Panc1 (cell line): ENCODE data around the gene MEGF9. TPM values are rescaled to one million over a fixed set of nuclear protein-coding genes. Genes with fewer than 3 reads are reported as not detected.

Experiments used
- ATAC-seq: fragments of 200-7000 bp; cut with Tn5 transposase; 2 replicates; pipeline ENCODE4 v1.9.1; 2020; ENCODE audit warnings: mild to moderate bottlenecking, moderate library complexity
- BruUV-seq: library from RNA; stranded (reverse); fragments of 400-500 nt; replicated peaks from 2 replicates; lab custom pipeline; 2021; lab: Mats Ljungman, UMichigan
- CTCF ChIA-PET: fragments of 300-600 bp; sonication (Branson Sonifier 250); formaldehyde crosslinking; loops from one replicate; lab custom pipeline; 2022; ENCODE audit warnings: antibody characterized with exemption; lab: Charles Lee
- POLR2A ChIA-PET: fragments of 300-600 bp; sonication (Branson Sonifier 250); formaldehyde crosslinking; loops from one replicate; lab custom pipeline; 2022; ENCODE audit warnings: antibody characterized with exemption; lab: Charles Lee
- DNase-seq: peaks from one replicate; pipeline ENCODE4 v3.0.0-alpha.2; 2010; ENCODE audit warnings: low read depth, low spot score
- H3K27ac ChIP-seq: 2 replicates; pipeline ENCODE4 v1.5.1; 2011; ENCODE audit warnings: mild to moderate bottlenecking, low read length, inconsistent platforms
- H3K27me3 ChIP-seq: fragments of 200-500 bp; sonication (Bioruptor generic); 2 replicates; pipeline ENCODE4 v1.6.0; 2014; ENCODE audit warnings: low read length, inconsistent platforms; ENCODE audit not compliant: control insufficient read depth, insufficient read depth
- H3K36me3 ChIP-seq: fragments of 200-500 bp; sonication (Bioruptor generic); 2 replicates; pipeline ENCODE4 v1.5.1; 2014; ENCODE audit warnings: inconsistent platforms, mild to moderate bottlenecking, low read length, moderate library complexity; ENCODE audit not compliant: control insufficient read depth, insufficient read depth
- H3K4me1 ChIP-seq: 2 replicates; pipeline ENCODE4 v1.5.1; 2011; ENCODE audit warnings: inconsistent platforms, mild to moderate bottlenecking, low read length, moderate library complexity; ENCODE audit not compliant: control insufficient read depth, insufficient read depth
- H3K4me3 ChIP-seq, 2 experiments: 2 replicates each; pipeline ENCODE4 v1.5.1; 2011 to 2012; ENCODE audit warnings: low read depth in 2 of 2, low read length in 2 of 2, mild to moderate bottlenecking in 2 of 2, inconsistent platforms in 1 of 2, moderate library complexity in 1 of 2
- H3K9me3 ChIP-seq: fragments of 200-500 bp; sonication (Bioruptor generic); 2 replicates; pipeline ENCODE4 v1.5.1; 2014; ENCODE audit warnings: low read depth, mild to moderate bottlenecking, inconsistent platforms, low read length, moderate library complexity; ENCODE audit not compliant: control insufficient read depth, insufficient read depth
- POLR2AphosphoS5 ChIP-seq: IDR thresholded peaks from 2 replicates; pipeline ENCODE4 v1.6.1; 2012; ENCODE audit warnings: mild to moderate bottlenecking, low read depth, low read length, moderate library complexity
- SIN3A ChIP-seq: IDR thresholded peaks from 2 replicates; pipeline ENCODE4 v1.6.1; 2012; ENCODE audit warnings: low read depth, mild to moderate bottlenecking, low read length, moderate library complexity, borderline replicate concordance; ENCODE audit not compliant: insufficient read depth
- TCF7L2 ChIP-seq: IDR thresholded peaks from 2 replicates; pipeline ENCODE4 v1.6.1; 2011; ENCODE audit warnings: mild to moderate bottlenecking, low read depth, low read length, inconsistent platforms
- in situ Hi-C: cut with HindIII; loops from 2 replicates; pipeline ENCODE4 v1.10.0; 2016; ENCODE audit warnings: low sequenced_read_pairs, low pct_unique_long_range_greater_than_20kb
- intact Hi-C: fragments of 100-400 bp; cut with micrococcal nuclease; formaldehyde crosslinking; loops from one replicate; pipeline ENCODE4 v1.10.0; 2022; ENCODE audit not compliant: unreplicated experiment
- total RNA-seq: library from RNA; stranded (reverse); gene quantifications from one replicate; pipeline ENCODE4 v1.2.1, GENCODE V29; 2021; ENCODE audit not compliant: unreplicated experiment
- TF ChIP-seq, protein P1 (sequence below): fragments of 450-650 bp; IDR thresholded peaks from 2 replicates; pipeline ENCODE4 v1.5.1; 2017; ENCODE audit warnings: mild to moderate bottlenecking
- TF ChIP-seq, protein P2 (sequence below), 2 experiments: IDR thresholded peaks; 2 replicates each; pipeline ENCODE4 v1.6.1; 2011 to 2012; ENCODE audit warnings: low read depth in 2 of 2, control low read depth in 1 of 2, low read length in 1 of 2, mild to moderate bottlenecking in 1 of 2, moderate library complexity in 1 of 2; ENCODE audit not compliant: insufficient read depth in 1 of 2

MEGF9 gene
- total RNA-seq, 1 experiment from 2014 or later: 6.3 TPM

DNA sequence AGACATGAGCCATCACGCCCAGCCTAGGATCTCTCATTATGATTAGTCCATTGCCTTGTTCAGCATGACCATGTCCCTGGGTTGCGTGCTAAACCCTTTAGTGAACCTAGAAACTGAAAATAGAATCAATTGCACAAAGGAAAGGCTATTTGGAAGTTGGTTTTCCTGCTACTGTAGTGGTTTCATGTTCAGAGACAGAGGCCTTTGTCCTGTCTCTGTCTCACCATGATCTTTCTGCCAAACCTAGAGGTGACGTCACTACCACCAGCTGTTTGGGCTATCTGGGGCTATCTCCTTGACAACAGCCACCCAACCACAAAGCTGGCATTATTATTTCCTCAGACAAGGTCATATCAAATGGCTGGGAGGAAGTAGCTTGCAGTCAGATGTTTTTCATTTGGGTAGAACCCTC lies 130.3 kb downstream of the MEGF9 start:
- DNase-seq (no peak), ATAC-seq (no peak)
- ChIA-PET CTCF (no interaction called here), POLR2A (no interaction called here)
- Histone ChIP-seq H3K27me3 (no peaks in the 10 kb centered on the region), H3K9me3 (no peaks in the 10 kb centered on the region), H3K4me3 (no peak overlapping the region), H3K36me3 (0 out of 2 replicates have a peak, but pooled peaks cover 2% of the 10 kb centered on the region), H3K27ac (no peak overlapping the region), H3K4me1 (peaks cover 2% of the 10 kb centered on the region; the same call in 1 of the 2 replicates)
- in situ Hi-C loops (no loop called here), intact Hi-C loops (no loop called here)
- TF ChIP-seq, protein P1, sequence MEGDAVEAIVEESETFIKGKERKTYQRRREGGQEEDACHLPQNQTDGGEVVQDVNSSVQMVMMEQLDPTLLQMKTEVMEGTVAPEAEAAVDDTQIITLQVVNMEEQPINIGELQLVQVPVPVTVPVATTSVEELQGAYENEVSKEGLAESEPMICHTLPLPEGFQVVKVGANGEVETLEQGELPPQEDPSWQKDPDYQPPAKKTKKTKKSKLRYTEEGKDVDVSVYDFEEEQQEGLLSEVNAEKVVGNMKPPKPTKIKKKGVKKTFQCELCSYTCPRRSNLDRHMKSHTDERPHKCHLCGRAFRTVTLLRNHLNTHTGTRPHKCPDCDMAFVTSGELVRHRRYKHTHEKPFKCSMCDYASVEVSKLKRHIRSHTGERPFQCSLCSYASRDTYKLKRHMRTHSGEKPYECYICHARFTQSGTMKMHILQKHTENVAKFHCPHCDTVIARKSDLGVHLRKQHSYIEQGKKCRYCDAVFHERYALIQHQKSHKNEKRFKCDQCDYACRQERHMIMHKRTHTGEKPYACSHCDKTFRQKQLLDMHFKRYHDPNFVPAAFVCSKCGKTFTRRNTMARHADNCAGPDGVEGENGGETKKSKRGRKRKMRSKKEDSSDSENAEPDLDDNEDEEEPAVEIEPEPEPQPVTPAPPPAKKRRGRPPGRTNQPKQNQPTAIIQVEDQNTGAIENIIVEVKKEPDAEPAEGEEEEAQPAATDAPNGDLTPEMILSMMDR: no peak
- TF ChIP-seq TCF7L2: no peak
- TF ChIP-seq, protein P2, sequence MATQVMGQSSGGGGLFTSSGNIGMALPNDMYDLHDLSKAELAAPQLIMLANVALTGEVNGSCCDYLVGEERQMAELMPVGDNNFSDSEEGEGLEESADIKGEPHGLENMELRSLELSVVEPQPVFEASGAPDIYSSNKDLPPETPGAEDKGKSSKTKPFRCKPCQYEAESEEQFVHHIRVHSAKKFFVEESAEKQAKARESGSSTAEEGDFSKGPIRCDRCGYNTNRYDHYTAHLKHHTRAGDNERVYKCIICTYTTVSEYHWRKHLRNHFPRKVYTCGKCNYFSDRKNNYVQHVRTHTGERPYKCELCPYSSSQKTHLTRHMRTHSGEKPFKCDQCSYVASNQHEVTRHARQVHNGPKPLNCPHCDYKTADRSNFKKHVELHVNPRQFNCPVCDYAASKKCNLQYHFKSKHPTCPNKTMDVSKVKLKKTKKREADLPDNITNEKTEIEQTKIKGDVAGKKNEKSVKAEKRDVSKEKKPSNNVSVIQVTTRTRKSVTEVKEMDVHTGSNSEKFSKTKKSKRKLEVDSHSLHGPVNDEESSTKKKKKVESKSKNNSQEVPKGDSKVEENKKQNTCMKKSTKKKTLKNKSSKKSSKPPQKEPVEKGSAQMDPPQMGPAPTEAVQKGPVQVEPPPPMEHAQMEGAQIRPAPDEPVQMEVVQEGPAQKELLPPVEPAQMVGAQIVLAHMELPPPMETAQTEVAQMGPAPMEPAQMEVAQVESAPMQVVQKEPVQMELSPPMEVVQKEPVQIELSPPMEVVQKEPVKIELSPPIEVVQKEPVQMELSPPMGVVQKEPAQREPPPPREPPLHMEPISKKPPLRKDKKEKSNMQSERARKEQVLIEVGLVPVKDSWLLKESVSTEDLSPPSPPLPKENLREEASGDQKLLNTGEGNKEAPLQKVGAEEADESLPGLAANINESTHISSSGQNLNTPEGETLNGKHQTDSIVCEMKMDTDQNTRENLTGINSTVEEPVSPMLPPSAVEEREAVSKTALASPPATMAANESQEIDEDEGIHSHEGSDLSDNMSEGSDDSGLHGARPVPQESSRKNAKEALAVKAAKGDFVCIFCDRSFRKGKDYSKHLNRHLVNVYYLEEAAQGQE (IDR thresholded peaks at IDR 0.05; ENCODE audit: insufficient read depth in 1 of 2, low read depth in 2 of 2, low read length in 1 of 2): no peak
- no peak for TF ChIP-seq SIN3A
- TF ChIP-seq POLR2AphosphoS5: no peak
- no TSS peak for BruUV-seq

GRCh38 chr9:120580051-120580896 lies 134.0 kb downstream of the MEGF9 start, which contains the start of gene CDK5RAP2:
TSS of gene CDK5RAP2 (minus strand) at chr9:120580167. CDS start at chr9:120579978, 189 bp downstream.
- intact Hi-C loops: no loop called here
- no peaks in the 10 kb centered on the region for H3K27me3 ChIP-seq
- ChIA-PET CTCF (no interaction called here), POLR2A (interaction anchor here (0.7 kb wide), 1 partner anchor 198 kb away, joined by 8 read pairs; no protein-coding TSS in a partner anchor)
- no peak; the same call in 1 of the 2 replicates for TF ChIP-seq TCF7L2
- TF ChIP-seq, protein P2 (IDR thresholded peaks at IDR 0.05; ENCODE audit: insufficient read depth in 1 of 2, low read depth in 2 of 2, low read length in 1 of 2): no peak
- no peak for TF ChIP-seq SIN3A
- TF ChIP-seq POLR2AphosphoS5: peak; percentile 62
- in situ Hi-C loops: no loop called here
- no peaks in the 10 kb centered on the region for H3K9me3 ChIP-seq
- H3K36me3 ChIP-seq: peaks cover 2% of the 10 kb centered on the region; the same call in 1 of the 2 replicates
- peak; percentile 82 for DNase-seq
- no TSS peak for BruUV-seq
- peak within 1 kb of the TSS; percentile 72 to 91 for H3K4me3 ChIP-seq
- H3K27ac ChIP-seq: peak within 1 kb of the TSS; percentile 96
- peak; percentile 99 for ATAC-seq
- H3K4me1 ChIP-seq: peaks cover 3% of the 10 kb centered on the region; the same call in 1 of the 2 replicates
